ENCODE measurements around the gene DCAF4.

DCAF4 gene

GRCh38 chr14:72882047-72882446, 44.2 kb upstream of the DCAF4 start:
- DNase-seq (ENCODE audit: low read depth) = no peak
- no peak for TF ChIP-seq CTCF (IDR thresholded peaks at IDR 0.05; ENCODE audit: insufficient read depth, low read depth, low read length, missing control alignments)
- H3K4me3 ChIP-seq (ENCODE audit: low read length) = no peak overlapping the region

DNA sequence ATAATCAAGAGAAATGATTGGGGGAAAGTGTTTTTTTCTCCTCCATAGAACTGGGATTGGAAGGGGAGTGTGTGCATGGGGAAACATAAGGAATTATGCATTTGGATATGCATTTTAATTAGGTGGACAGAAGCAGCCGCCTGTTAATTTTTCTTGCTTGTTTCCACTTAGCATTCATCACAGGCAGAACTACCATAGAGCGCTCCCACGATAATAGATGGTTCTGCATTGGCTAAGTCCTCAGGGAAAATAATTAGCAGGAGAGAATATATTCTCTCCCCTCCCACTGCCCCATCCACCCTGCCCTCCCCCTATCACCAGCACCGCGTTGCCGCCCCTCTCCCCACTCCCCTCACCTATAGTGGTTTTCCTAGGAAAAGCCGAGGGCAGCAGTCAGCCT, 43.8 kb upstream of the DCAF4 start:
- no peak for TF ChIP-seq CTCF (IDR thresholded peaks at IDR 0.05; ENCODE audit: insufficient read depth, low read depth, low read length, missing control alignments)
- DNase-seq (ENCODE audit: low read depth) = no peak
- no peak overlapping the region for H3K4me3 ChIP-seq (ENCODE audit: low read length)

DNA sequence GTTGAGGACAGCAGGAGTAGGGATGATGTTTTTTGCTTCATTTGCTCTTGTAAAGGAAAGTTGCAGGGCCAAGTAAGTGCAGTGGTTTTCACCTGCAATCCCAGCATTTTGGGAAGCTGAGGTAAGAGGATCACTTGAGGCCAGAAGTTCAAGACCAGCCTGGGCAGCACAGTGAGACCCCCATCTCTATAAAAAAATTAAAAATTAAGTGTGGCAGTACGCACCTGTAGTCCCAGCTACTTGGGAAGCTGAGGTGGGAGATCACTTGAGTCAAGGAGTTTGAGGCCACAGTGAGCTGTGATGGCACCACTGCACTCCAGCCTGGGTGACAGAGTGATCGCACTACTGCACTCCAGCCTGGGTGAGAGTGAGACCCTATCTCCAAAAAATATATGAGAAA, 43.2 kb upstream of the DCAF4 start:
- no peak overlapping the region for H3K4me3 ChIP-seq (ENCODE audit: low read length)
- no peak for DNase-seq (ENCODE audit: low read depth)
- TF ChIP-seq CTCF (IDR thresholded peaks at IDR 0.05; ENCODE audit: insufficient read depth, low read depth, low read length, missing control alignments) = no peak

GRCh38 chr14:72883961-72884360, 42.3 kb upstream of the DCAF4 start:
- no peak overlapping the region for H3K4me3 ChIP-seq (ENCODE audit: low read length)
- DNase-seq (ENCODE audit: low read depth) = peak; percentile 76
- TF ChIP-seq CTCF (IDR thresholded peaks at IDR 0.05; ENCODE audit: insufficient read depth, low read depth, low read length, missing control alignments) = no peak

- no peak for TF ChIP-seq CTCF (IDR thresholded peaks at IDR 0.05; ENCODE audit: insufficient read depth, low read depth, low read length, missing control alignments)
- no peak overlapping the region for H3K4me3 ChIP-seq (ENCODE audit: low read length)
- peak; percentile 30 for DNase-seq (ENCODE audit: low read depth)
Observed at GRCh38 chr14:72884386-72884785, 41.9 kb upstream of the DCAF4 start.

GRCh38 chr14:72887514-72887913, 38.8 kb upstream of the DCAF4 start:
- no peak for TF ChIP-seq CTCF (IDR thresholded peaks at IDR 0.05; ENCODE audit: insufficient read depth, low read depth, low read length, missing control alignments)
- no peak for DNase-seq (ENCODE audit: low read depth)
- no peak overlapping the region for H3K4me3 ChIP-seq (ENCODE audit: low read length)

DNA sequence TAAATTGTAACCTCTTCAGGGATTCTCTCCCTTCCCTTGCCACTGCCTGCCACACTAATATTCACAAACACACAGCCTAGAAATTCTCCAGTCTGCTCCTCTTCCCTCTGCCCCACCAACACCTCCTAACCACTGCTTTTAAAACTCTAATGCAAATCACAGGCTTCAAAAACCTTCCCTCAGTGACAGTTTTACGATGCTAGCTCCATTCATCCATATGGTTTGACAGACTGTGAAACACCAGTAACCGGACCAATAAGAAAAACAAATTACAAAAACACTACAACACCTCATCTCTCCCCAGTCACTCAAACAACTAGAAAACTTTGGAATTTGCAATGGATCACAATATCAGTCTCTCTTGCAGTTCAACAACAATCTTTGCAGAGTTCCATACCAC, 38.1 kb upstream of the DCAF4 start:
- no peak for TF ChIP-seq CTCF (IDR thresholded peaks at IDR 0.05; ENCODE audit: insufficient read depth, low read depth, low read length, missing control alignments)
- no peak for DNase-seq (ENCODE audit: low read depth)

More for the DNA sequence above, 38.1 kb upstream of the DCAF4 start:
- no peak overlapping the region for H3K4me3 ChIP-seq (ENCODE audit: low read length)

All from epithelial cell of esophagus (primary cell).